Stimulated activated CD4-positive, alpha-beta T cell treated with anti-CD3 and anti-CD28 coated beads, TNF-alpha, amount 100 ng/mL, for 1 hour (primary cell): ENCODE data around the gene ROM1.
"Not testable (repeated sequence)": the region's sequence is repeated elsewhere in the genome, so short reads cannot be mapped to it uniquely, and the experiment has no call there.

ENCODE experiments used
- DNase-seq, 3 donors: peaks; one replicate each; pipeline ENCODE4 v3.0.0-alpha.2; 2020; ENCODE audit warnings: low read depth in 3 of 3, low spot score in 1 of 3

The ROM1 gene, protein sequence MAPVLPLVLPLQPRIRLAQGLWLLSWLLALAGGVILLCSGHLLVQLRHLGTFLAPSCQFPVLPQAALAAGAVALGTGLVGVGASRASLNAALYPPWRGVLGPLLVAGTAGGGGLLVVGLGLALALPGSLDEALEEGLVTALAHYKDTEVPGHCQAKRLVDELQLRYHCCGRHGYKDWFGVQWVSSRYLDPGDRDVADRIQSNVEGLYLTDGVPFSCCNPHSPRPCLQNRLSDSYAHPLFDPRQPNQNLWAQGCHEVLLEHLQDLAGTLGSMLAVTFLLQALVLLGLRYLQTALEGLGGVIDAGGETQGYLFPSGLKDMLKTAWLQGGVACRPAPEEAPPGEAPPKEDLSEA

DNA sequence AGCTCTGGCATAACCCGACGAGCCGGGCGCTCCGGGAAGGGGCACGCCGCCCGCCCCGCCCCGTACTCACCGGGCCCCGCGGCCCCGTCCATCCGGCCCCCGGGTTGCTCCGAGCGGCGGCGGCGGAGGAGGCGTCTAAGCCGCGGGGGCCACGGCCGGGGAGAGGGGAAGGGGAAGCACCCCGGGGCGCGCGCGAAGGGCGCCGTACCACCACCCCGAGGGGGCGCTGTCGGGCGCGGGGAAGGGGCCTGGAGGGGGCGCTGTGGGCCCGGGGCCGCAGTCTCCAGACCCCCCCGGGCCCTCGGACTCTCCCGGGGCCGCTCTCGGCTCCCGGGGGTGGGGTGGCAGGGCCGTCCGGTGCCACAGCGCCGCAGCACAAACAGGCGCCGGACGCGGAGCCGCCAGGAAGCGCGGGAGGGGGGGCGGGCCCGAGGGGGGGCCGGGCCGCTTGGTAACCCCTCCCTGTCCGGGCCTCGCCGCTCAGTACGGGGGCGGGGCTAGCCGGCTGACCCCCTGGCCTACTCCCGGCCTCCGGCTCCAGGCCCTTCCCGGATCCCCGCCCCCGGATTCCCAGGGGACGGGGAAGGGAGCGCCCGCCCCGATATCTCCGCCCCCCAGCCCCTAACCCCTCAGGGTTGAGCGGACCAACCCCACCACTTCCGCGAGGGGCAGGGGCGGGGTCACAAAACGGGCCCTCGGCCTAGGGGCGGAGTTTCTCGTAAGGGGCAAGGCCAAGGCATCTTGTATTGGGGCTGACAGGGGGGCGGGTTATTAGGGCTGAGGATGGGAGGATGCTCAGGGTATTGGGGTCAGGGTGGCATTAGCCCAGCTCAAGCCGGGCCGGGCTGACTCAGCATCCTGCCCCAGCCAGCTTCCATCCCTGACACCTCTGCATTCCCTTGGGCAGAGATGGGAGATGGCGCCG, at the start of gene ROM1, which contains the start of gene EML3:
Gene ROM1, plus strand, starts transcription at position 892 of the 925 bp plus-strand sequence. Its CDS starts 25 bp downstream, at position 917.
Gene EML3, minus strand, starts transcription at position 410 of the 925 bp plus-strand sequence. Its CDS starts 318 bp downstream, at position 92.
- DNase-seq = peak; percentile 73 to 81 (median 79)

DNA sequence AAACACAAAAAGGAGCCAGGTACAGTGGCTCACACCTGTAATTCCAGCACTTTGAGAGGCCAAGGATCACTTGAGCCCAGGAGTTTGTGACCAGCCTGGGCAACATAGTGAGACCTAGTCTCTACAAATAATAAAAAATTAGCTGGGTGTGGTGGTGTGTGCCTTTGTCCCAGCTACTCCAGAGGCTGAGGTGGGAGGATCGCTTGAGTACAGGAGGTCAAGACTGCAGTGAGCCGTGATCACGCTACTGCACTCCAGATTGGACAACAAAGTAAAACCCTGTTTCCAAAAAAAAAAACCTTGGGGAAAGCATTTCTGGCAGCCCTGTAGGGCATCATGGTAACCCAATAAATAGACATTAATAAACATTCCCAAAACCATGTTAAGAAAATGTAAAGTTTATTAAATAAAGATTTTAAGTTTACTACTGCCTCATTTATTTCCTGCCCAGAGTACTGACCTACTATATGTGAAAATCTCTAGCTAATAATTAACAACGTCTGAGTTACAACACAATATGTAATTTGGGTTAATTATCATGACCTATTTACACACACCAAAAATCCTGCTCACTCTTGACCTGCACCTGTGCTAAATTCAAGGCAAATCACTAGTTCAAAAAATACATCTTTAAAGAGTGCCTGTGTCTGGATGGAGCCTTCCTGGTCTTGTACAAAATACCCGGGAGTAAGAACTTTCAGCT, 47.8 kb upstream of the ROM1 start:
- no peak for DNase-seq

DNA sequence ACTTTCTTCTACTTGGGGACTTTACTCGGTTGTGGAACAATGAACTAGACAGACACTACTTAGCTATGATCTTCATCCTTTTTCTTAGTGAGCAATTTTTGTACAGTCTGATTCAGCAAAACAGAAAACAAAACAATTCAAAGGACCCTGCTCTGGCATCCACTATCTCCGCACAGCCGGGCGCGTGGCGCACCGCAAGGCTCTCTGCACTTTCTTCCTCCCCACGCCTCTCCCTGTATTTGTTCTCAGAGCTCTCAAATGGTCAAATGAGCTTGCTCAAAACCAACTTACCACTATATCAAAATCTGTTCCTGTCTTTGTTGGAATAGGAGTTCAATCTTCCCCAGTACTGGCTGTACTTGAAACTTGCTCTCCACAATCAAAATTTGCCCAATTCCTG, 46.8 kb upstream of the ROM1 start:
- DNase-seq = no peak

DNA sequence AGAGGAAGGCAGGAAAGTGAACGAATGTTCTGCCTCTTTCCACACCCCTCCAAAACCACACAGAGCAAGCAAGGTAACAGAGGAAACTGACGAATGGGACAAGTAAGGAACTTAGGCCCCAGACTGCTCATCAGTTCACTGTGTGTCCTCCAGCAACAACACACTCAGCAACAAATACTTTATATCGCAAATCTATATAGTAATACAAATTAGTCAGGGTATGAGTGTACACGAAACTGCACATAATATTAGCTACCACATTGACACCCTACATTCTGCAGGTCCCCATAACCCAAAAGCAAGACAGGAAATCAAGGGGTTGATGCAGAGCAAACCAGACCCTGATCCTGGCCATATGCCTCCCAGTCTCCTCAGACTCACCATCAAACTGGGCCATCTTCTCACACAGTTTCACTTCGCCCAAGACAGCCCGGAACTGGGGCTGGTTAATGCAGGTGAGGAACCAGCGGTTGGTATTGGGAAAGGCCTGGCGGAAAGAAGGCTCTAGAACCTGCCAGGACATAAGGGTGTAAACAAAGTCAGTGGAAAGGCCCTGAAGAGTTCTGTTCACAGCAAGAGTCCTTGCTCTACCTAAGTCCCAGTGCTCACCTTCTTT, 45.9 kb upstream of the ROM1 start:
- DNase-seq = no peak

DNA sequence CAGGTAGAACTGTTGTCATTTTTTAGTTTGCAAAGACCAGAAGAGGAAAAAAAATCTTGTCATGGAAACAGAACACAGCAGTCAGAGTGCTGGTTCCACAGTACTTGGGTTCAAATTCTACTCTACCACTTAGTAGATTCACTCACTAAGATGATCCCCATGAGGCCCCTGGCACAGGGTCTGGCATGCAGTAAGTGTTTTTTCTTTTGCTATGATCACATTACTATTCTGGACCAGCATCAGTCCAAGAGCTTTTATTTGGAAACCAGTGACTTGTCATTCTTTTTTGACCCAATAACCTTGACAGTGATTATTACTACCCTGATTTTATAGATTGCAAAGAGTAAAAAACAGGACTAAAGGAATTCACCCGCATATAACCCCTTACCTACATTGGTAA, 43.4 kb upstream of the ROM1 start:
- DNase-seq = no peak

DNA sequence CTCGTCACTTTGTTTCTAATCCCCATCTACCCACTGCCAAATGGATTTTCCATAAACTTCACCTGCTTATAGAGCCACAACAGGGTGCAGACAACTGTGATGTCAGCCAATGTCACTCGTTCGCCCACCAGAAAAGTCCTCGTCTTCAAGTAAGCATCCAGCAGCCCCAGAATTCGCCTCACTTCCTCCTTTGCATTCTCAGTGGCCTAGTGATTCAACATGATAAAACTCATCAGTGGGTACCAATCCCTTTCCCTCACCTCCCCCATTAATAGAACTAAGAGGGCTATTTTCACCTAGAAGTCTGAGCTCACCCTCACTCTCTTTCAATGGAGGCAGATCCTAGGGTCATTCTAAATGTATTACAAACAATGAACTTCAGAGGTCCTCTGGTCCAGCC, 42.2 kb upstream of the ROM1 start:
- not testable (repeated sequence) for DNase-seq

DNA sequence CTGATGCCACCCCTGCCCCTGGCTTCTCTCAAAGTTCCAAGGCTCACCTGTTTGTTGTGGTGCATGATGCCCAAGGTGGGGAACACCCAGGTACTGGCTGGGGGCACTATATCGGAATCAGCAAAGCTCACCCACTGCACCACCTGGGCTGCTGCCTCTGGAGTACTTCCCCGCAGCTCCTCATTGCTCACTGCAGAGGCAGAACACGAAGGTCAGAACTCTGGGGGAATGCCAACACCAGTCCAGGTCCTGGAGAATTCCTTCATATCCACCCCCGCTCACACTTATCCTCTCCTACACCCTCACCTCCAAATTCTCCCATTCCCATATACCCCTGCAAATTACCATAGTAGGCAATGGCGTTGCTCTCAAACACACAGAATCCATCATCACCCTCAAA, 41.6 kb upstream of the ROM1 start:
- not testable (repeated sequence) for DNase-seq

DNA sequence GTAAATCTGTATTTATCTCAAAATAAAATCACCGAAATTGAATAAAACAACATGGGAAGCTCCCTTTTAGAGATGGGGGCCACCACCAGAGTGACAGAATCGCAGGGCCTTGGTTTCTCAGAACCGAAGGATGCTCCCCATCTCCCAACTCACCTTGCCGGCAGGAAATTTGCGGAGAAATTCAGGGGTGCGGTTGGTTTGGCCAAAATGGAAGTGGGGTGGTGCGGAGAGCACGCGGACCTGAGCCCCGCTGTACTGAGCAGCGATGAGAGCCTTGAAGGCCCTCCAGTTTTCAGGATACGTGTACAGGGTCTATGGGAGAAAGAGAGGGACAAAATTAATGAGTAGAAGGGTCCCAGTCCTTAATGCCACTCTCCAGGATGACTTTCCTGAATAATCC, 40.6 kb upstream of the ROM1 start:
- DNase-seq = no peak

DNA sequence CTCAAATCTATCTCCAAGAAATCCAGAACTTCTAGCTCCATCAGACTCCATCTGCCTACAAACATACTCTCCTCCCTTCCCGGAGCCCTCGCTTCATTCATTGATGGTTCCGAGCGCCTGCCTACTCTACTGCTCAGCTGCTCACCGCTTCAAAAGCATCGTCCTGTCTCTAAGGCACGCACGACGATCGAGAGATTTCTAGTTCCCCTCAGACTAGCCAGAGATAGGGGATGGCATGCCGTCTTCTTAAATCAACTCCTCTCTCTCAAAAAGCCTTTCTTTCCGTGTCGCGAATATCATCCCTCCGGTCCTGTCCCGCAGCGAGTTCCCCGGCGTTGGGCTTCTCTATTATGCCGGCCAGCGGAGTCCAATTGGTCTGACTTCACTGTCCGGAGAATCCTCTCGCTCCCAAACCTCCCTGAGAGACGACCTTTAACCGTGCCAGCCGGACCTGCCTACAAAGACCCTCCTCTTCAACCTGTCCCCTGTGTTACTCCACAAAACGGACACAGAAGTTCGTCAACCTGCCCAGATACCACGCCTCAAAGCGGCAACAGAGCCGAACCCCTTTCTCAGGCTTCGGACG, 40.0 kb upstream of the ROM1 start:
- DNase-seq = no peak

DNA sequence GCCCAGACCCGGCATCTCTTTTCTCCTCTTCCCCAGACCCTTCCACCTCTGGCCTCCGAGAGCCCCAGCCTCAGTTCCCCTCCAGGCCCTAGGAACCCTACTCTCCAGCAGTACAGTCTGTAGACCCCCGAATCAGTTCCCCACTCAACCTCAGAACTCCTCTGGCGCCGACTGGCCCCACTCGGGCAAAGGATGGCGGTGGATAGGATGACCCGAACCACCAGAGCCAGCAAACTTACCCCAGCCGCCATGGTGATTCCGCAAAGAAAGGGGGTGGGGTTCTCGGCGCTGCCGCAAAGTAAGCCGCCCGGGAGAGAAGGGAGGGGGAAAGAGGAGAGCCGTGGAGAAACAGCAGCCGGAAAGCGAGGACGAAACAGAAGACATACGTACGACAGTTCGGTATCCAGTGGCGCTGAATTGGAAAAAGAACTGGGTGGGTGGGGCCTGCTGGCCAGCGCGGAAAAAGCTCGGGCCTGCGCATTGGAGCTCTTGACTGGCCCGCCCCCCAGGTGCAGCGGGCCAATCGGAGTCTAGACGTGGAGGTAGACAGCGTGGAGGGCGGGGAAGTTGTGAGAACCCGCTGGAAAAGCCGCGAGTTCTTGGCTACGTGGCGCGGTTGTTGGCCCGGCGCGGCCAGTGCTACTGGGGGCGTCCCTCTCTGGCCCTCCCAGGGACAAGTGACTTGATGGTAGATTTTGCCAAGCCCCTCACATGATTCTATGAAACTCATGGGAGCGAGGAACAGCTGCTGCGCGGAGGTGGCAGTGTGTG, 39.3 kb upstream of the ROM1 start, which contains the start of gene EEF1G:
Gene EEF1G, minus strand, starts transcription at position 300 of the 771 bp plus-strand sequence. Its CDS starts 49 bp downstream, at position 251.
- DNase-seq = peak; percentile 92 to 95 (median 95)

DNA sequence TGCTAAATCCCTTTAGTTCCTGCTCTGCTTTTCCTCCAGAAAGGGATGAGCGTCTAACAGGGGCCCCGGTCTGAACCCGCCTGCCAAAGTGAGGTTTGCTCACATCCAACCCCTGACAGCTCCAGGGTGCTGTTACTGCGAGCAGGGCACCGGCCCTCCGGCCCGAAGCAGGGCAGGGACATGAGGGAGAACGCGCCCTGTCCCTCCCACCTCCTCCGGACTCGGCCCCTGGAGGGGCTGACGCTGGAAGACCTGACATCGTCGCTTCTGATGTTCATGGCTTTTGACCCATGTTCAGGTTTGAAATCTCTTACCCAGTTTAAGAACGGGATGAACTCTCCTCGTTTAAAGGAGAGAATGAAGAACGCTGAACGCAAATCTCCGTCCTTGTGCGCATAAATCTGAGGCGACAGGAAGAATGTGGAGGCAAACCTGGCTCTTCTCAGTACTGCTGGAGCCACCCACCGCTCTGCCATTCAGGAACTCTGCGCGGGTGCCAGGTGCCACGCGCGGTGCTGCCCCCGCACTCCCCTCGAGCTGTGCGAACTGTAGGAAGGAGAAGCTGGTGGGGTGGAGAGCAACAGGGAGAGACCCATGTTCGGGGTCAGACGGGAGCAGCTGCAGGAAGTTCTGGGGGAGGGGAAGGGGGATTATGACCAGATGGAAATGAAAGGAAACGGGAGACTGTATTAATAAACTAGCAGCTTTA, 38.5 kb upstream of the ROM1 start:
- DNase-seq = no peak

DNA sequence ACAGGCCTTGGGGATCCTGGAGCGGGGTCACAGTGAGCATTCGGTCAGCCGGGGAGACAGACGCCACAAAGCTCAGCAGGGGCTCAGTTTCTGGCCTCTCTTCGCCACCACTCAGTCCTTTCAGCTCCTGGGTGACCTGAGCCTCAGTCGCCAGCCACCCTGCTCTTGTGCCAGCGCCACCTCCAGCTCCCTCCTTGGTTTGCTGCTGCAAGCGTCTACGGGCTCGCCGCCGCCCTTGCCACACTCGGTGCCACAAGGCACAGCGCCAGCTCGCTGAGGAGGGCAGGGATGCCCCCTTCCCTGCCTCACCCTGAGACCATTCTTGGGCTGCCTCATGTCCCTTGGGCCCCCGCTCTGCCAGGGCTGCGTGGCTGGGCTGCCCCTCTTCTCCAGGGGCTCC, 37.9 kb upstream of the ROM1 start:
- no peak for DNase-seq

DNA sequence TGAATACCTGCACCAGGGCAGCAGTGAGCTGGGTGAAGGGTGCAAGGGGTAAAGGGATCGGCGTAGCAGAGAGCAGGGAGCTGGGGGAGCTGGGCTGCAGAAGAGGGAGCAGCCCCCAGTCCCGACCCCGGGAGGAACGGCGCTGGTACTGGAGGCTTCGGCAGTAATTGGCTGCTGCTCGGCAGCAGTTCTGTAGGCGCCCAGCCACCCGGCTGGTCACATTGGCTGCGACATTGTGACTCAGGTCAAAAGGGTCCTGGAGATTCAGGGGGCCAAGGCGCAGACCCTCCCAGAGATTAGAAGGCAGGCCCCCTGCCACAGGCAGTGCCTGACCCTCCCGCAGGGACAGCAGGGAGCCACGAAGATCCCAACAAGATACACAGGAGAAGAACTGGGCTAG, 37.2 kb upstream of the ROM1 start:
- no peak for DNase-seq

DNA sequence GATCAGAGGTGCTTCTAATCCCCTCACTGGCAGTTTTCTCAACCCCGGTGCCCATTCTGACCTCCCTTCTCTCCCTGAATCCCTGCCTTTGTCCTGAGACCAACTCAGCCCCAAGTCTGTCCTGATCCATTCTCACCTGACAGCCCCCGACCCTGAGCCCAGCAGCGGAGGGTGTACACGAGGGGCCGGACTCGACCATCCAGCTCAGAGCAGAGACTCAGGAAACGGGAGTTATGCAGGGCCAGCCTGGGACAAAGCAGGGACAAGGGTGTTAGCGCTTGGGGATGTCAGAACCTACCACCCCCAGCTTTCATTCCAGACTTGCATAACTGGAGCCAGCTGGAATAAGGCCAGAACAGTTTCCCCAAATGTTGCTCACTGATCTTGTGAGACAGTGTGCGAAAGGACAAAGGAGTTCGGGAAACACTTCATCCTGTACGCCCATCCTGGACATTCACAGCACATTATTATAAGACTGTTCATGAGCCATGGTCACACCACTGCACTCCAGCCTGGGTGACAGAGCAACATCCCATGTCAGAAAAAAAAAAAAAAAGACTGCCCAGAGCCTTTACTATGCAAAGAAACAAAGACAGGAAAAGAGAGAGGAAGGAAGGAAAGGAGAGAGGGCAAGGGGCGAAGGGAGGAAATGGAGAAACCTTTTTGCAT, 35.9 kb upstream of the ROM1 start:
- no peak for DNase-seq

DNA sequence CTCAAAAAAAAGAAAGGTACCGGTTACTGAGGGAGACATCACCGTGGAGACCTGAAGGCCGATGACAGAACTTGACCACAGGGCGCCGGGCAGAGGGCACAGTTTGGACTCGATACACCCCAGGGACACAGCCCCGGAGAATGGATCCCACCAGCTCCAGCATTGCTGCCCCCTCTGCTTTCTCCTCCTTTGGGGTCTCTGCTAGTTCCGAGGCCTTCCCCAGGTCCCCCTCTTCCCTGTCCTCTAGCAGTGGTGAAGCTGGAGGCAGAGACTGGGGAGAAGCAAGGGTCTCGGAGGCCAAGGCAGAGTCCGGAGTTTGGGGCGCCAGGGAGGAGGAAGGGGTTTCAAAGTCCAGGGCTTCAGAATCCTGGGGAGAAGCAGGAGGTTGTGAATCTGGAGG, 34.5 kb upstream of the ROM1 start:
- no peak for DNase-seq

DNA sequence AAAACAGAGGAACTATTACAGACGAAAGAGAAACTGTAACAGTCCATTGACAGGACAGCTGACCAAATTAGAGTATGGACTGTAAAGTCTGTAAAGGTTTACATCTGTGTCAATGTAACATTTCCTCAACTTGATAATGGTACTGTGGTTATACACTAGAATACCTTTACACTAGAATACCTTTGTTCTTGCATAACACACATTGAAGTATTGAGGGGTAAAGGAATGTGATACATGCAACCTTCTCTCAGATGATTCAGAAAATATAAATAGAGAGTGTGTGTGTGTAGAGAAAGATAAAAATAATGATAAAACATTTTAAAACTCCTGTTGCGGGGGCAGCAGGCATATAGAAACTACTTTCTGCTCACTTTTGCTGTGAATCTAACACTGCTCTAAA, 33.8 kb upstream of the ROM1 start:
- DNase-seq = no peak

DNA sequence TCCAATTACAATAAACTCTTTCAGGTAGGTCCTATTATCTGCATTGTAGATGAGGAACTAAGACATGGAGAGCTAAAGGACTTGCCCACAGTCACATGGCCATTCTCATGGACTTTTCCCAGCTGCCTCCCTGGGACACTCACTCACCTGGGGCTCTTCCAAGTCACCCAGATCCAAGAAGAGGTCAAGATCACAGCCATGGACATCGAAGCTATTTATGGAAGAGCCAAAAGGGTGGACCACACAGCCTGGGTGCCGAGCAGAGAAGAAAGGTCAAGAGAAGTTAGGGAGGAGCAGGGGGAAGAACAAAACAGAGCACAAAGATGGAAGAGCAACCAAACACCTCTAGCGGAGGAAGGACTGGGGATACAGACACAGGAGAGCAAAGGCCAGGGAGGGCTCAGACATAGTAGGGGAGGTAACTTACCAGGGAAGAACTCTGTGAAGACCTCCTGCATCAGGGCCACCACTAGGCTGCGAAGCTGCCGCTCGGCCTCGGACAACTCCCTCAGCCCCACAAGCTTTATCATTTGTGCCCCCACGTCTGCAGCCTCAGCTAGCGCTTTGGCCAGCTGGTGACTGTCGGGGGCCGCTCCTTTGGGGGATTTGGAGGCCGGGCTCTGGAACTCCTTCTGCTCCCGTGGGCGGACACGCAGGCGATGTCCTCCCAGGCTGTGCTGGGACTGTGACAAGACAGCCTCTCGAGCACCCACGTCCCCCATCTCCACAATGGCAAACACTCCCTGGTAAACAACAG, 31.9 kb upstream of the ROM1 start:
- DNase-seq = no peak

DNA sequence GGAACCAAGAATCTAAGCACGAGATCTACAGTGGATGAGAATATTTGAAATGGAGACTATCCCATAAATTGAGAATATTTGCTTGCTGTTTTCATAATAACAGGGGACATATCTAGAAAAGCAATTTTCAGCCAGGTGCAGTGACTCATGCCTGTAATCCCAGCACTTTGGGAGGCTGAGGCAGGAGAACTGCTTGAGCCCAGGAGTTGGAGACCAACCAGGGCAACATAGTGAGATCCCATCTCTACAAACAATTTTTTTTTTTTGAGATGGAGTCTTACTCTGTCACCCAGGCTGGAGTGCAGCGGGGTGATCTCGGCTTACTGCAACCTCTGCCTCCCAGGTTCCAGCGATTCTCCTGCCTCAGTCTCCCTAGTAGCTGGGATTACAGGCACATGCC, 31.3 kb upstream of the ROM1 start:
- not testable (repeated sequence) for DNase-seq
